ENCODE data around the gene PNMA8C.
A peak's percentile ranks its signal among the peaks of the same experiment; 100 is the strongest.
"Not testable (repeated sequence)": the region's sequence is repeated elsewhere in the genome, so short reads cannot be mapped to it uniquely, and the experiment has no call there.

PNMA8C gene

DNA sequence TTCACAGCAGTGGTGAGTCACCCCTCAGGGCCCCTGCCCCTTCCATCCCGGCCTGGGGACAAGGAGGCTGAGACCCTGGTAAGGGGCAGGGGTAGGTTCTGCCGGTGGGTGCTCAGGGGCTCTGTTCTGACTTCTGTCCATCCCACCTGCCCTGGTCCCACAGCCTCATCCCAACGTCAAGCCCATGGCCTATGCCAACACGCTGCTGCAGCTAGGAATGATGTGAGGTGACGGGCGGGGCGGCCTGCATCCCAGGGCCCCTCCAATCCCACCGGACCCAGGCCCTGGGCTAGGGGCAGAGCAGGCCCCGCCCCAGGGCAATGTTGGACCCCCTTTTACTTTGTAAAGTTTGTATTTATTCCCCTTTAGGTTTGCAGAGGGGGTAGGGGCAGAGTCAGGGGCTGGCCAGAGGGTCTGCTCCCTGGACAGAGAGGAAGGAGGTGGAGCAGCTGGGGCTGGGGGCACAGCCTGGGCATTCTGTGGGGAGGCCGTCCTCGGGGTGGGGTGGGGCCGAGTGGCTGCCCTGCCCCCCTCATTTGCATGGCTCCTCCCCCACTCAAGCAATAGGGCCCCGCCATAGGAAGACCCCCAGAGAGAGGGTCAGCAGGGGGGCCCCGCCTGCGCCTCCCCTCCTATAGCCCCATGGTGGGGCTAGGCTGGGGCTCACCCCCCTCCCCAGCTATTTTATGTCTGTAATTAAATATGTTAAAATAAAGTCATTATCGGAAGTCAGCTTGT lies 38.4 kb downstream of the PNMA8C start:
- no peak for DNase-seq (ENCODE audit: low read depth in 2 of 2)

DNA sequence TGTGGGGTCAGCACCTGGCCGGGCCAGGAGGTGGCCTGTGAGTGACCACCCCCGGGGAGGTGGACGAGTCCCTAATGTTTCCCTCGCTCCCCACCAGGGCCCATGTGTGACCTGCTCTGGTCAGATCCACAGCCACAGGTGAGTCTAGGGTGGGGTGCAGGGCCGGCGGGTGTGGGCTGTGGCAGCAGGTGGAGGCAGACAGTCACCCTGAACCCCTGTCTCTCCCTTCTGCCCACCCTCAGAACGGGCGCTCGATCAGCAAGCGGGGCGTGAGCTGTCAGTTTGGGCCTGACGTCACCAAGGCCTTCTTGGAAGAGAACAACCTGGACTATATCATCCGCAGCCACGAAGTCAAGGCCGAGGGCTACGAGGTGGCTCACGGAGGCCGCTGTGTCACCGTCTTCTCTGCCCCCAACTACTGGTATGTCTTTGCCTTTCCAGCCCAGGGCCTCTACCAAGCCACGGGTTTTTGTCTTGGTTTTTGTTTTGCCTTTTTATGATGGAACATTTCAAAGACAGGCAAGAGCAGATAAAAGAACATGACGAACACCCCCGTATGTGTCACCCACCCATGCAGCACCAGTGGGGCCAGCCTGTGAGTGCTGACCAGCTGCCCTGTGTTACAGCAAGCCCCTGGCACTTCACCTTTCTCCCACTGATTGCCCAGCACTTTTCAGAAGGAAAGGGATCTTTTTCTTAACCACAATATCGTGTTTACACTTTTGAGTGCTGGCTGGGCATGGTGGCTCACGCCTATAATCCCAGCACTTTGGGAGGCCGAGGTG lies 40.2 kb downstream of the PNMA8C start:
- no peak for DNase-seq (ENCODE audit: low read depth in 2 of 2)

DNA sequence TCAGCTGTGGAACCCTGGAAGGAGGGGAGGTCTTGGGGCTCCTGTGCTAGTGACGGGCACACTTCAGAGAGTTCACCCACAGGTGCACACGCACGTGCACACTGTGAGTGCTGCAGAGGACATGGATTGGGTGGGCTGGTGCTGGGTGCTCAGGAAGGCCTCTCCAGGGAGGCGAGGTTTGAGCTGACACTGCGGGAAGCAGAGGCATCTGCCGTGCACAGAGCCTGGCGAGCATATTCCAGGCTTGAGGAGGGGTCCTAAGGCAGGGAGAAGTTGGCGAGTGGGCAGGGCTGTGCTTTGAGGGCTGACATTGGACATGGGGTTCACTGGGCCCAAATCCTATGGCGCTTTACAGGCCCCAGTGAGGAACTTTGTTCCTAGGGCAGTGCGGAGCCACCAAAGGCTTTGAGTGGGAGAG lies 41.0 kb downstream of the PNMA8C start:
- DNase-seq (ENCODE audit: low read depth in 2 of 2): no peak

DNA sequence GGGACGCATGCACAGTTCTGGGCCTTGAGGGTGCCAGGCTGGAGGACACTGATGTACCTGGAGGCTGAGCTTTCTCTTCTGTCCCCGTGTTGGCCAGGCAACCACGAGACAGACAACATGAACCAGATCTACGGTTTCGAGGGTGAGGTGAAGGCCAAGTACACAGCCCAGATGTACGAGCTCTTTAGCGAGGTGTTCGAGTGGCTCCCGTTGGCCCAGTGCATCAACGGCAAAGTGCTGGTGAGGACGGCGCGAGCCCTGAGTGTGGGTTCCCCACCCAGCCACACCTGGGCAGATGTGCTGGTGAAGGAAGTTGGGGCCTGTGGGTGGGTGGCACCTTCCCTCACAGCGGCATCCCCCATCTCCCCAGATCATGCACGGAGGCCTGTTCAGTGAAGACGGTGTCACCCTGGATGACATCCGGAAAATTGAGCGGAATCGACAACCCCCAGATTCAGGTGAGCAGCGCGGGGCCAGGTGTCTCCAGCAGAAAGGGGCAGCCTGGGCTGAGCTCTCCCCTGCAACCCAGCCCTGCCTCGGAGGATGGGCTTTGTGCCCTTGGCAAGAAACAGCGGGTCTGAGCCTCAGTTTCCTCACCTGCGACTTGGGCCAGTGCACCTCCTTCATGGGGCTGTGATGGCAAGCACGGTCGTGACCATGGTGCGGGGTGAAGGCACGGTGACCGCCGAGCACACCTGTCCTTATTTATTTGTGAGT lies 41.6 kb downstream of the PNMA8C start:
- DNase-seq (ENCODE audit: low read depth in 2 of 2): no peak

DNA sequence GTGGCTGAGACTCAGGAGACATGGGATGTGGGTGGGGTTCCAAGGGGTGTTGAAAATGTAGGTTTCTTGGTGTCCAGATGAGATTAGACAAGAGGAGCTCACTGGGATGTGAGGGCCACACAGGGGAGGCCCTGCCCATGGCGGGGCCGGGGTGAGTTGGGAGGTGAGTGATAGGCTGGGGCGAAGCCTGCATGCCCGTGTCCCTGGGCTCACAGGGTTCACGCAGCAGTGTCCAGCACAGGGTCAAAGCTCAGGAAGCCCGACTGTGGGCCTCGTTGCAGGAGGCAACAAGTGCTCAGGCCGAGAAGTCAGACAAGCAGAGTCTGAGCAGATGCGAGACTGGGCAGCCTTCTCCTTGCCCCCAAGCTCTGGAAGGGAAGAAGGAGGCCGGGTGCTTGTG lies 42.6 kb downstream of the PNMA8C start:
- DNase-seq (ENCODE audit: low read depth in 2 of 2): no peak

DNA sequence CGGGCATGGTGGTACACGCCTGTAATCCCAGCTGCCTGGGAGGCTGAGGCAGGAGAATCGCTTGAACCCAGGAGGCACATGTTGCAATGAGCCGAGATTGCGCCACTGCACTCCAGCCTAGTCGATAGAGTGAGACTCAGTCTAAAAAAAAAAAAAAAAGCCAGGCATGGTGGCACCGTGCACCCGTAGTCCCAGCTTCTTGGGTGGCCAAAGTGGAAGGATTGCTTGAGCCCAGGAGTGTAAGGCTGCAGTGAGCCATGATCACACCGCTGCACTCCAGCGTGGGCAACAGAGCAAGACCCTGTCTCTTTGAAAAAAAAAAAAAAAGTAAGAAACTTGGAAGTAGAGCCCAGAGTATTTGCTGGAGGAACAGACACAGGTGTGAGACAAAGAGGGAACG lies 43.1 kb downstream of the PNMA8C start:
- DNase-seq (ENCODE audit: low read depth in 2 of 2): no peak

DNA sequence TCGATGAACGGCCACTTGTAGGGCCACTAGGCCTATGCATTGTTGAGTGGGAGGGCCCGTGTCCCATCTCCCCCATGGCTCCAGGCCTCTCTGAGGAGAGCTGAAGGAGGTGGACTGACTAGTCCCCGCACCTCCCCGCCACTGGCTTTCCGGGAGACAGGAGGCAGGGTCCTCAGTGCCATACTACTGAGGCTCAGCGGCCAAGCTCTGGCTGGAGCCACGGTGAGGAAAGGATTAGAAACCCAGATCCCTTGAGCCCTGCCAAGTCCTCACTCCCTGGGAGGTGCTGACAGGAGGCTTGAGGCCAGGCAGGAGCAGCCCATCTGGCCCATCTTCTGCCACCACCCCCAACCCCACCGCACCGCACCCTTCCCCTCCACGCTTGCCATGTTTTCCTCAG lies 44.3 kb downstream of the PNMA8C start:
- DNase-seq (ENCODE audit: low read depth in 2 of 2): no peak

DNA sequence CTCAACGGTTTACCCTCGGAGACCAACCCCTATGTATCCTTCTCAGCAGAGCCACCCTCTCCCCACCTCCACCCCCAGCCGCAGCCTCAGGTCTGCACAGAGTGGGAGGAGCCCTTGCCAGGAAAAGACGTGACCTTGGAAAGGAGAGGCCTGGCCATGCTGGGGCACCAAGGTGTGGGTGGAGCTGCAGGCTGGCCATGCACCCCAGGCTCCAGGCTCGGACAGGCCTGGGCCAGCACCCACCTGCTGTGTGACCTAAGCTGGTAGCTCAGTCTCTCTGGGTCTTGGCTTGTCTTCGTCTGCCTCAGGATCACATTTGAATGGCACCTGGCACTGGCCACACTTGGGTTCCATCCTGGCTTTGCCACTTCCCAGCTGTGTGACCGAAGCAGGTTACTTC lies 44.9 kb downstream of the PNMA8C start:
- DNase-seq (ENCODE audit: low read depth in 2 of 2): no peak

DNA sequence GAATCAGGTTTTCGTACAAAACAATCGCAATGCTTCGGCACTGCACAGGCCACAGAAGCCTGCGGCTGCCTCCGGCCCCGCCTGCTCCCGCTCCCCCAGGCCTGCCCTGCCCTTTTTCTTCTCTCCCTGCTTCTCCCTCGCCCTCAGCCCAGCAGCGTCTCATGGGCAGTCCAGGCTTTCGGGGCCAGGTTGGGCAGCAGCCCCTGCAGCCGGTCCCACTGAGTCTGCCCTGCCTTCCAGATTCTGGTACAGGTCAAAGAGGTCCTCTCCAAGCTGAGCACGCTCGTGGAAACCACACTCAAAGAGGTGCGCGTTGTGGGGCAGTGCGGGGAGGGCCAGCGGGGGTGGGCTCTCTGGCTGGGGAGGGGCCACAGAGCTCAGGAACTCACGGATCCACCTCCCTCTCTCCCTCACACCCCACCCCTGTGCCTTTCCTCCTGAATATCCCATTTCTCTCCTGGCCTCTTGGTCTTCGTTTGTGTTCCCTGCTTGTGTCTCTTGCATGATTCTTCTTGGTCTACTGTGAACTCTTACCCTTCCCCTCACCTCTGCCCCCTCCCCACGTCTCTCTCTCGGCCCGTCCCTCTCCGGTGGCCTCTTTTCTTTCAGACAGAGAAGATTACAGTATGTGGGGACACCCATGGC lies 45.4 kb downstream of the PNMA8C start:
- no peak for DNase-seq (ENCODE audit: low read depth in 2 of 2)

DNA sequence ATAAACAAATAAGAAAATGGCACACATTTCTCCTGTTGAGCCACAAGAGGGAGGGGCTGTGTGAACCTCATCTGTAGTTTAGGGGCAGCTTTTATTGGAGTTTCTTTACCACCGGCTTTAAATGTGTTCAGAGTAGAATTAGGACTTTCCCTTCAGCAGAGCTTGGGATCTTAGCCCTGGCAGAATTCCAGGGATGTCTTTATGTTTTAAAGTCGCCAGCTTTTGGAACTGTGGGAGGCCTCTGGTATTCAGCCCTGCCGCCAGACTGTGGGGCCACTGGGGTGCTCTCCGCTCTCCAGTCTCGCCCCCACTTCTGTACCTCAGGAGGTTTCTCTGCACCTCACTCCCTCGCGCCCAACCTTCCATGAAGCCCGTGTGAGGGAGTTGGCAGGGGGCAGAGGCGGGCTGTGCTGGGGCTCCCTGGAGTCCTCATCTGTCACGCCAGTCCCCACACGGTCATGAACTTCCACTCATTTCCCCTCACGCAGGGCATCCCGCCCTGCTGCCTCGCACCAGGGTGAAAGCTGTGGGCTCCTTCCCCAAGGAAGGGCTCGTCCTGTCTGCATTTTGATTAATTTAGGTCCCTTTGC lies 46.9 kb downstream of the PNMA8C start:
- no peak for DNase-seq (ENCODE audit: low read depth in 2 of 2)

DNA sequence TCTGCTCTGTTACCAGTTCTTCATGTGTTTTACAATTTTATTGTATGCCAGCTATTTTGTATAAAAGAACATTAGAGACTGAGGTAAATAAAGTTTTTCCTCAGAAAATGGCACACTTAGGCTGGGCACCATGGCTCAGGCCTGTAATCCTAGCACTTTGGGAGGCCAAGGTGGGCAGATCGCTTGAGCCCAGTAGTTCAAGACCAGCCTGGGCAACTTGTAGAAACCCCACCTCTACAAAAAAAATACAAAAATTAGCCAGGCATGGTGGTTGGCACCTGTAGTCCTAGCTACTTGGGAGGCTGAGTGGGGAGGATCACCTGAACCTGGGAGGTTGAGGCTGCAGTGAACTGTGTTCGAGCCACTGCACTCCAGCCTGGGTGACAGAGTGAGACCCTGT lies 47.4 kb downstream of the PNMA8C start:
- DNase-seq (ENCODE audit: low read depth in 2 of 2): no peak

DNA sequence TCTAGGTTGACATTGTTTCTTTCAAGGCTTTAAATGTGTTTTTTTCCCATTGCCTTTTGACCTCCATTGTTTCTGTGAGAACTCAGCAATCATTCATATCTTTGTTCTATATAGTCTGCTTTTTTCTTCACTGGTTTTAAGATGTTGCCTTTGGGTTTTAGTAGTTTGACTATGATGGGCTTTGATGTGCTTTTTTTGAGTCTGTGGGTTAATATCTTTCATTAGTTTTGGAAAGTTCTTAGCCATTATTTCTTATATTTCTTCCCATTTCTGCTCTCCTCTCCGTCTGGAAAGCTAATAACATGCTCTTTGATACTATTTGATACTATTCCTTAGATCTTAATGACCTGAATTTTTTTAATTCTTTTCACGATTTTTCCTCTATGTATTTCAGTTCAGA lies 48.0 kb downstream of the PNMA8C start:
- no peak for DNase-seq (ENCODE audit: low read depth in 2 of 2)

DNA sequence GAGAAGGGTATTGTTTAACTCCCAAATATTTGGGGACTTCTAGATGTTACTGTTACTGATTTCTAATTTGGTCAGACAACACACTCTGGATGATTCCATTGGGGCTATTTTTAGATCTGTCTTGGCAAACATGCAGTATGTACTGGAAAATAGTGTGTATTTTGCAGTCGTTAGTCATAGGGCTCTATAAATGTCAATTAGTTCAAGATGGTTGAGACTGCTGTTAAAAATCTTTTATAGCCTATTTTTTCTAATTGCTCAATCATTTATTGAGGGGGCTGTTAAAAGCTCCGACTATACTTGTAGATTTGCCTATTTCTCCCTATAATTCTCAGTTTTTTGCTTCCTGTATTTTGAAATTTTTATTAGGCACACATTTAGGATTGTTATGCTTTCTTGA lies 50.5 kb downstream of the PNMA8C start:
- DNase-seq (ENCODE audit: low read depth in 2 of 2): peak; percentile 88 to 92

DNA sequence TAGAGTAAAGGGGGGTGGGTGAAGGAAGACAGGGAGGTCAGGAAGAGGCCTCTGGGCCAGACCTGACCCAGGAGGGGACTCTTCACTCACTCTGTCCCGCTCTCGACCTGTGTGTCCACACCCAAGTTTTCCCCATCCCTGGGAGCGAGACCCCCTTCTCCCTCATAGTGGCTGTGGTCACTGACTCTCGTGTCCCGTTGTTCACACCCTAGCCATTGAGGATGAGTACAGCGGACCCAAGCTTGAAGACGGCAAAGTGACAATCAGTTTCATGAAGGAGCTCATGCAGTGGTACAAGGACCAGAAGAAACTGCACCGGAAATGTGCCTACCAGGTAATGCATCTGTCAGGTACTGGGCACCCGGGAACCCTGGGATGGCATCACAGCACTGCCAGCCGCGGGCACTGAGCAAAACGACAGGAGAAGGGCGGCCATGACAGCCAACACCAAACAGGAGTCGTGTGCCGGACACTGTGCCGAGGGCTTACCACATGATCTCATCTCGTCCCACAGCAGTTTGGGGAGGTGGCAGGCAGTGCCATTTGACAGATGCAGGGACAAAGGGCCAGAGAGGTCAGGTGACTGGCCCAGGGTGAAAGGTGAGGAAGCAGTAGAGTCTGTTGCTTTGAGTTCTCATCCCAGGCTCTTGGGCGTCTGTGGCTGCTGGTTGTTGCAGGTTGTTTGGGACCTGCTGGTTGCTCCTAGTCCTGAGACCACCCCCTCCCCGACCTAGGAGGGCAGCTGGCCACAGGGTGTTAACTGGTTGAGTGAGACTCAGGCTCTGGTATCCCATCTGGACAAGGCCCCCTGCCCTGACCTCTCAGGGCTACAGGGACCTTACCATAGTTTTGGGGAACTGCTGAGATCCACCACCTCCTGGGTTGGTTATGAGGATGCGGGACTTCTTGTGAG lies 52.2 kb downstream of the PNMA8C start:
- no peak for DNase-seq (ENCODE audit: low read depth in 2 of 2)

DNA sequence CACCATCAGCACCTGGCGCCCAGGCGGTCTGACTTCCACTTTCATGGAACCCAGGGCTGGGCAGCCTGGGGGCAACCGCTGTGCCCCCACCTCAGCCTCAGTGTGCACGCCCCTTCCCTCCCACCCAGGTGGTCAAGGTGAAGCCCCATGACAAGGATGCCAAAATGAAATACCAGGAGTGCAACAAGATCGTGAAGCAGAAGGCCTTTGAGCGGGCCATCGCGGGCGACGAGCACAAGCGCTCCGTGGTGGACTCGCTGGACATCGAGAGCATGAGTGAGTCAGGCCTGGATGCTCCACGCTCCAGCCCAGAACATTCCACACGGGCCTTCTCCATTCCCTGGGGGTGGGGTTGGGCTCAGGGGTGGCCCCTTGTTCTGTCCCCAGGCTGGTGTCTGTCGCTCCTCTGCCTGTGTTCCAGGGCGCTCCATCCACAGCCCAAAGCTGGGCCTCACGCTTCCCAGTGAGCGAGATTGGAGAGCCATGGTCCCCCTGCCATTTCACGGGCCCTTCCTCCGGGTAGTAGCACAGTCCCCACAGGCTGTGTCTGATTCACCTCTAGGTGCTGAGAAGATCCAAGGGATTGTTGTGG lies 53.2 kb downstream of the PNMA8C start:
- not testable (repeated sequence) for DNase-seq (ENCODE audit: low read depth in 2 of 2)

Measured in fibroblast of skin of left biceps (primary cell).